Endothelial cell (in vitro differentiated cells): ENCODE results near the gene STH. TPM values are rescaled to one million over a fixed set of nuclear protein-coding genes. Genes with fewer than 3 reads are reported as not detected.

ENCODE experiments used
- DNase-seq: peaks from one replicate; pipeline ENCODE4 v3.0.0; 2021; ENCODE audit warnings: low spot score
- H3K27ac Mint-ChIP-seq: one replicate; pipeline ENCODE4 v1.8.0; 2021; ENCODE audit warnings: mixed read lengths, inconsistent platforms; ENCODE audit not compliant: unreplicated experiment
- H3K27me3 Mint-ChIP-seq: one replicate; pipeline ENCODE4 v1.8.0; 2021; ENCODE audit warnings: mild to moderate bottlenecking, moderate library complexity, mixed read lengths, inconsistent platforms; ENCODE audit not compliant: unreplicated experiment
- H3K36me3 Mint-ChIP-seq: one replicate; pipeline ENCODE4 v1.8.0; 2021; ENCODE audit warnings: mild to moderate bottlenecking, low read depth, mixed read lengths, inconsistent platforms; ENCODE audit not compliant: unreplicated experiment
- H3K4me1 Mint-ChIP-seq: one replicate; pipeline ENCODE4 v1.8.0; 2021; ENCODE audit warnings: mild to moderate bottlenecking, mixed read lengths, inconsistent platforms; ENCODE audit not compliant: unreplicated experiment
- H3K4me3 Mint-ChIP-seq: one replicate; pipeline ENCODE4 v1.8.0; 2021; ENCODE audit warnings: mild to moderate bottlenecking, mixed read lengths, inconsistent platforms; ENCODE audit not compliant: unreplicated experiment
- H3K9me3 Mint-ChIP-seq: one replicate; pipeline ENCODE4 v1.8.0; 2021; ENCODE audit warnings: mixed read lengths, inconsistent platforms; ENCODE audit not compliant: unreplicated experiment
- total RNA-seq: library from RNA; stranded (reverse); fragmentation: NEBNext Ultra II Directional; extraction: Animal tissue kit (Norgen Biotek cat#: 25700); gene quantifications from one replicate; pipeline ENCODE4 v1.2.1, GENCODE V29; 2021; ENCODE audit not compliant: unreplicated experiment
- TF ChIP-seq, protein P1 (sequence below): fragments of 200-600 bp; sonication (generic); IDR thresholded peaks from one replicate; pipeline ENCODE4 v1.5.0; 2021; ENCODE audit warnings: antibody characterized with exemption; ENCODE audit not compliant: unreplicated experiment

STH gene
- total RNA-seq, 1 donor from 2014 or later = not detected

DNA sequence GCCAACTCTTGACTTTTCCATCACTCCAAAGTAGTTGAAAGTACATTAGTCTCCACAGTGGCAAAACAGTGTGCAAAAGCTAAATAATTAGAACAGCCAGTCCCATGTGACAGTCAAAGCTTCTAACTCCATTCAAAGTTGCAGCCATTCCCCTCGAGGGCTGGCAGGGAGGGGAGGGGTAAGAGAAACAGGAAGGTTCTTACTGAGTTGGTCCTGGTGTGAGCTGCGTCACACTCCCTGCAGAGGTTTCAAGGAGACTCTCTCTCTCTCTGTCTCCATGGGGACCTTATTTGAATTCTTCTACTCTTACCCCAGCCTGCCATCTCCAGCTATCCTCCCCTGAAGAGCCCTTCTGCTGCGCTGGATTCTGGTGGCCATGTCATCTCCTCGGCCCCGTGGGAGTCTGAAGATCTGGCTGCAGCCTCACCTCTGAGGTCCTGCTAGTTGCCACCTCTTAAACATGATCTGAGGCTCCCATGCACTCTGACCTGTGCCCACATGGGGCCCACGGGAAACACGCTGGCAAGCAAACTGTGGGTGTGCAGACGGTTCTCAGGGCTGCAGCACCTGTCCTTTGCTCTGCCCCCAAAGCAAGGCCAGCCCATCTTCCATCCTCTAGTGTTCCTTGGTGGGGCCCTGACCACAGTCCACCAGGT lies 23.3 kb upstream of the STH start:
- Mint-ChIP-seq H3K36me3 (no peaks in the 10 kb centered on the region), H3K27me3 (peaks cover 4% of the 10 kb centered on the region), H3K4me1 (no peaks in the 10 kb centered on the region), H3K4me3 (no peak overlapping the region), H3K27ac (no peak overlapping the region), H3K9me3 (no peaks in the 10 kb centered on the region)
- TF ChIP-seq, protein P1, sequence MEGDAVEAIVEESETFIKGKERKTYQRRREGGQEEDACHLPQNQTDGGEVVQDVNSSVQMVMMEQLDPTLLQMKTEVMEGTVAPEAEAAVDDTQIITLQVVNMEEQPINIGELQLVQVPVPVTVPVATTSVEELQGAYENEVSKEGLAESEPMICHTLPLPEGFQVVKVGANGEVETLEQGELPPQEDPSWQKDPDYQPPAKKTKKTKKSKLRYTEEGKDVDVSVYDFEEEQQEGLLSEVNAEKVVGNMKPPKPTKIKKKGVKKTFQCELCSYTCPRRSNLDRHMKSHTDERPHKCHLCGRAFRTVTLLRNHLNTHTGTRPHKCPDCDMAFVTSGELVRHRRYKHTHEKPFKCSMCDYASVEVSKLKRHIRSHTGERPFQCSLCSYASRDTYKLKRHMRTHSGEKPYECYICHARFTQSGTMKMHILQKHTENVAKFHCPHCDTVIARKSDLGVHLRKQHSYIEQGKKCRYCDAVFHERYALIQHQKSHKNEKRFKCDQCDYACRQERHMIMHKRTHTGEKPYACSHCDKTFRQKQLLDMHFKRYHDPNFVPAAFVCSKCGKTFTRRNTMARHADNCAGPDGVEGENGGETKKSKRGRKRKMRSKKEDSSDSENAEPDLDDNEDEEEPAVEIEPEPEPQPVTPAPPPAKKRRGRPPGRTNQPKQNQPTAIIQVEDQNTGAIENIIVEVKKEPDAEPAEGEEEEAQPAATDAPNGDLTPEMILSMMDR = no peak
- no peak for DNase-seq

DNA sequence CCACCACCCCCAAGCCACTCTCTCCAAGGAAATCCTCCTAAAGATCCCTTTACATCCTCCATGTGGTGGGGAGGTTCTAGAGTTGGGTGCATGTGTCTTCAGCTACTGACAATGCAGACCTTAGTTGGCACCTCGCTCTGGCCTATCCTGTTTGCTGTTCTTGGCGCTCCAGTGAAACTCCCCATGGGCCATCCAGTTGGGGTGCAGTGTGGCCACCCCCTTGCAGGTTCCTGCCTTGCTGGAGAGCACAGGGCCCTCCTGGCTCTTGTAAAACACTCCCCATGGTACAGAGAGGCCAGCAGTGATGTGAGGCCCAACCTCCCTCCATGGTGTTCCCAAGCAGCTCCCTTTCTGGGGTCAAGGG lies 22.7 kb upstream of the STH start:
- no peaks in the 10 kb centered on the region for H3K4me1 Mint-ChIP-seq
- no peaks in the 10 kb centered on the region for H3K9me3 Mint-ChIP-seq
- H3K4me3 Mint-ChIP-seq = no peak overlapping the region
- H3K36me3 Mint-ChIP-seq = no peaks in the 10 kb centered on the region
- DNase-seq = no peak
- H3K27ac Mint-ChIP-seq = no peak overlapping the region
- H3K27me3 Mint-ChIP-seq = peaks cover 4% of the 10 kb centered on the region
- TF ChIP-seq, protein P1 = no peak

DNA sequence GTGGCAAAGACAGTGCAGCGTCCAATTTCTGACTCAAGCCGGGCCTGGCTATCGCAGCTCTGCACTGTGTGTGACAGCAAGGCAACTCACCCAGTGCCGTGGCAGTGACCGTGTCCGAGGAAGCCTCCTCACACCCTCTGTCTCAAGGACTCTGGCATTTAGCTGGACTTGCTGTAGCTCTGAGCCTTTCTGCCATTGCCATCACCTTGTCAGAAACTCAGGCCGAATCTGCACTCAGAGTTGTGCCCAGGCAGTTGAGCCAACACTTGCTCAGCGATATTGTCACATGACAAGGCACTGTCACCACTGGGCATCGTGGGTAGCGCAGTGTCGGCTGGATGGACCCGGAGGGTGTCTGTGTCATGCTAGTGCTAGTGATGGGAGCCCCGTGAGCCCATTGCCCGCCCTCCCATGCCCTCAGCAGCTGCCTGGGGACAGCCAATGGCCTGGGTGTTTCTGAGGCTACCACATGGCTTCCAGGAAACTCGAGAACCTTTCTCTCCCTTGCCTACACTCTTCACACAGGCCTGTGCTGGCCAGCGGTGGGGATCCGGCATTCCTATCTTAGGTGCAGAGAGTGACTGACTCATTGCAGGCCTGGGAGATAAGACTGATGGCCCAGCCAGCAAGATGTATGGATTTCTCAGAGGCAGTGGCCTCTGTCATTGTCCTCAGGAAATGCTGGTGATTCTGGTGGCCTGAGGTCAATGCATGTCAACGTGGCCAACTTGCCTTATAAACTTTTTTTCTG lies 22.1 kb upstream of the STH start:
- no peak for DNase-seq
- H3K4me3 Mint-ChIP-seq = no peak overlapping the region
- H3K4me1 Mint-ChIP-seq = no peaks in the 10 kb centered on the region
- H3K27me3 Mint-ChIP-seq = peaks cover 4% of the 10 kb centered on the region
- H3K9me3 Mint-ChIP-seq = no peaks in the 10 kb centered on the region
- H3K36me3 Mint-ChIP-seq = no peaks in the 10 kb centered on the region
- no peak overlapping the region for H3K27ac Mint-ChIP-seq
- TF ChIP-seq, protein P1 = no peak

DNA sequence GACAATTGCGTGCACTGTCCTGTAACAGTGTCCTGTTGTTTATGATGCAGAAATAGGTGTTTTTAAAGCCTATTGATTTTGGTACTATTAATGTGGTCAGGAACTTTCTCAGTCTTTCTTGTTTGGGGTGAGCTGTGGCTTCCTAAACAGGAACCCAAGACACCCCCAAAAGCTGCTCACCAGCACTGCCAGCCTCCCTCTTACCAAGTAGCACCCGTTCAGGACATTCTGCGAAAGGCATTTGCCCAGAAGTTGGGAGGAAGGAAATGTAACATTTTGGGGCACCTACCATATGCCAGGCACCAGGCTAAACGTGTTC lies 21.6 kb upstream of the STH start:
- H3K4me3 Mint-ChIP-seq = no peak overlapping the region
- DNase-seq = no peak
- no peak overlapping the region for H3K27ac Mint-ChIP-seq
- no peaks in the 10 kb centered on the region for H3K9me3 Mint-ChIP-seq
- no peaks in the 10 kb centered on the region for H3K4me1 Mint-ChIP-seq
- peaks cover 2% of the 10 kb centered on the region for H3K27me3 Mint-ChIP-seq
- no peaks in the 10 kb centered on the region for H3K36me3 Mint-ChIP-seq
- TF ChIP-seq, protein P1 = no peak

DNA sequence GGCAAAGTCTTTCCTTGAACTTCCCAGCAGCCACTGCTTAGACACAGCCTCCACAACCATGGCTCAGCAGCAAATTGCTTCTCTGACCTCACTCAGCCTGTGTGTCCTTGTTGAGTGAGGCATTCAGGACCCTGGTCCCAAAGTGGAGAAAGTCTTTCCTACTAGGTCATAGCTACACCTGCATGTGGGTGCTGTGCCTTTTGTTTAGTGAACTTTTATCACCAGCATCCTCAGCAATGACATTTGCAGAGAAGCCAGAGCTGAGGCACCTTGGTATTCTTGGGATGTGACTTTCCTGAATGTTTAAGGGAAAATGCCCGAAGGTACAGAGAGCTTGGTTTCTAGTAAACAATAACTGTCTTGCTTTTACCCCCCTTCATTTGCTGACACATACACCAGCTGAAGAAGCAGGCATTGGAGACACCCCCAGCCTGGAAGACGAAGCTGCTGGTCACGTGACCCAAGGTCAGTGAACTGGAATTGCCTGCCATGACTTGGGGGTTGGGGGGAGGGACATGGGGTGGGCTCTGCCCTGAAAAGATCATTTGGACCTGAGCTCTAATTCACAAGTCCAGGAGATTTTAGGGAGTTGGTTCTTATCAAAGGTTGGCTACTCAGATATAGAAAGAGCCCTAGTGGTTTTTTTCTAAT lies 20.9 kb upstream of the STH start:
- Mint-ChIP-seq H3K9me3 (no peaks in the 10 kb centered on the region), H3K4me1 (no peaks in the 10 kb centered on the region), H3K27ac (no peak overlapping the region), H3K4me3 (no peak overlapping the region), H3K36me3 (no peaks in the 10 kb centered on the region), H3K27me3 (peaks cover 2% of the 10 kb centered on the region)
- no peak for DNase-seq
- TF ChIP-seq, protein P1 = no peak
